Left cardiac atrium (tissue), 4 donors: Measurements from ENCODE around the gene DEXI. TPM values are rescaled to one million over a fixed set of nuclear protein-coding genes. Genes with fewer than 3 reads are reported as not detected.
A peak's percentile ranks its signal among the peaks of the same experiment; 100 is the strongest.

Experiments used
- ATAC-seq, 2 donors: fragments of 200-7000 bp; cut with Tn5 transposase; one replicate each; pipeline ENCODE4 v1.9.1; 2020; ENCODE audit warnings: mild to moderate bottlenecking in 2 of 2, moderate library complexity in 2 of 2
- DNase-seq: peaks from one replicate; pipeline ENCODE4 v3.0.0-alpha.2; 2020
- intact Hi-C, 2 donors: fragments of 100-400 bp; cut with DNase I; formaldehyde crosslinking; loops; one replicate each; pipeline versions ENCODE4 v1.14.1 to v1.15.1; 2022 to 2023
- total RNA-seq, 2 donors: library from RNA; stranded (reverse); fragmentation: NEBNext Ultra II Directional; extraction: Animal tissue kit (Norgen Biotek cat#: 25700); gene quantifications; one replicate each; pipeline ENCODE4 v1.2.1, GENCODE V29; 2021
- donor health status: DM: no; HTN: yes; CAD: no.
- donor health status: DM: no; HTN: yes; CAD: no; lungs with severe emphysema.
- donor health status: DM: yes; HTN: yes; CAD: no.
- donor health status: Dilated cardiomyopathy.

Gene DEXI
- total RNA-seq, 2 donors from 2014 or later = 68.5 to 84.9 TPM

GRCh38 chr16:10919003-10919351 is 23.3 kb downstream of the DEXI start:
- intact Hi-C loops = loop anchor here (5.0 to 10.0 kb wide), 3 partner anchors 84 to 402 kb away; no protein-coding TSS in a partner anchor
- ATAC-seq = no peak

GRCh38 chr16:10918294-10919002 is 23.8 kb downstream of the DEXI start:
- peak; percentile 80 for ATAC-seq
- DNase-seq = peak; percentile 93
- intact Hi-C loops = loop anchor here (5.0 to 10.0 kb wide), 3 partner anchors 84 to 401 kb away; no protein-coding TSS in a partner anchor

More at GRCh38 chr16:10919003-10919351, 23.3 kb downstream of the DEXI start:
- DNase-seq = no peak

GRCh38 chr16:10916534-10916933 is 25.7 kb downstream of the DEXI start:
- DNase-seq (no peak), ATAC-seq (no peak)
- intact Hi-C loops = loop anchor here (5.0 to 10.0 kb wide), 3 partner anchors 82 to 399 kb away; no protein-coding TSS in a partner anchor

- no peak for DNase-seq
- intact Hi-C loops = loop anchor here in 1 of 2 donors (10.0 kb wide), 1 partner anchor 76 kb away; no protein-coding TSS in a partner anchor
- no peak for ATAC-seq
Observed at GRCh38 chr16:10911267-10911666, 31.0 kb downstream of the DEXI start.

- no peak for DNase-seq
- ATAC-seq = no peak
- intact Hi-C loops = no loop called here
Observed at GRCh38 chr16:10907757-10908045, 34.6 kb downstream of the DEXI start.

- DNase-seq (peak; percentile 40), ATAC-seq (peak; percentile 30 to 49)
- intact Hi-C loops = no loop called here
Observed at GRCh38 chr16:10906914-10907756, 35.1 kb downstream of the DEXI start.

GRCh38 chr16:10906482-10906881 is 35.8 kb downstream of the DEXI start:
- intact Hi-C loops = no loop called here

GRCh38 chr16:10902999-10903398 is 39.3 kb downstream of the DEXI start:
- ATAC-seq (no peak), DNase-seq (no peak)
- intact Hi-C loops = no loop called here

More at GRCh38 chr16:10906482-10906881, 35.8 kb downstream of the DEXI start:
- ATAC-seq = no peak
- DNase-seq = no peak

GRCh38 chr16:10897134-10897533 is 45.1 kb downstream of the DEXI start:
- no peak for DNase-seq
- no peak for ATAC-seq
- intact Hi-C loops = no loop called here

GRCh38 chr16:10896723-10897122 is 45.5 kb downstream of the DEXI start:
- ATAC-seq (peak in 1 of 2 donors; percentile 27), DNase-seq (no peak)
- intact Hi-C loops = no loop called here

- ATAC-seq (no peak), DNase-seq (no peak)
- intact Hi-C loops = no loop called here
Observed at GRCh38 chr16:10896165-10896564, 46.1 kb downstream of the DEXI start.

GRCh38 chr16:10895053-10895946 is 47.0 kb downstream of the DEXI start:
- peak; percentile 45 to 52 for ATAC-seq
- DNase-seq = peak; percentile 62

GRCh38 chr16:10892782-10893318 is 49.4 kb downstream of the DEXI start:
- ATAC-seq (no peak), DNase-seq (no peak)
- intact Hi-C loops = no loop called here

More at GRCh38 chr16:10895053-10895946, 47.0 kb downstream of the DEXI start:
- intact Hi-C loops = no loop called here

GRCh38 chr16:10889855-10890254 is 52.4 kb downstream of the DEXI start:
- DNase-seq = no peak
- intact Hi-C loops = no loop called here
- no peak for ATAC-seq

GRCh38 chr16:10888320-10888937 is 53.8 kb downstream of the DEXI start:
- intact Hi-C loops = no loop called here
- no peak for DNase-seq
- no peak for ATAC-seq

GRCh38 chr16:10885246-10885645 is 57.0 kb downstream of the DEXI start:
- ATAC-seq (peak in 1 of 2 donors; percentile 10), DNase-seq (no peak)
- intact Hi-C loops = no loop called here

GRCh38 chr16:10883004-10883403 is 59.3 kb downstream of the DEXI start:
- ATAC-seq (no peak), DNase-seq (no peak)
- intact Hi-C loops = no loop called here

- DNase-seq (no peak), ATAC-seq (no peak)
- intact Hi-C loops = no loop called here
Observed at GRCh38 chr16:10881479-10882030, 60.7 kb downstream of the DEXI start.
